AG08395 (cell line): Measurements from ENCODE around the gene THOC1.

Experiments used
- DNase-seq: peaks from one replicate; pipeline ENCODE4 v3.0.0; 2012; ENCODE audit warnings: mixed read lengths, low spot score

THOC1 gene

DNA sequence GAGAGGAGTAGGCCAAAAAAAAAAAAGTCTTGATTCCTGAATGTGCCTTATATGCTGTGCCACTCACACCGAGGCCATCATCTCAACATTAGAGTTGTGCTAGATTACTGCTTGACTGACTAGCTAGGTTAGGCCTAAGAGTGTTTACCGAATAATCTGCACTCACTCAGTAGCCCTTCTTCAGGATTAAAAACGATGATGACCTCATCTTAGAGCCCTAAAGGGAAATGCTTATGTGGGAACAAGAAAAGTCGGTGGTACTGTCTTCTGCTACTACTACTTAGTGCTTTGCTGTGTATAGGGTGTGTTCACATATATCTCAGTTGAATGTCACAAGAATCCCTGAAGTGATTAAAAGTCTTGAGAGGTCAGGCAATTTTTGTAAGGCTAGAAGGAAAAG is 54.3 kb downstream of the THOC1 start:
- no peak for DNase-seq

DNA sequence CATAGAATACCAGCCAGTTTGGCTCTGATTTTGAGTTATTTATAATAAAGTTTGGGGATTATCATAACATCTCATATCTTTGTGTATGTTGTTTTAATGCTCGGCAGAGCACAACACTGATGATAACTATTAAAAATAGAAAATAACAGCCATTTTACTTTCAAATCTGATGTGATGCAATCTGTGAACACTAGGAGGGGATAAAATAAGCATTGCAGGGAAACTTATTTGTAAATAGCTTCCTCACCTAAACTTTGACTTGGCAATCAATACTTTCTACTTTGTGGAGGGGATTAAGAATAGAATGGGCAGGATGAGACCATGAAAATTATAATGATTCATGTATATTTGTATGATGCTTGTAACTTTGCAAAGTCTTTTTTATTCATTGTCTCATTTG is 55.1 kb downstream of the THOC1 start:
- no peak for DNase-seq

- no peak for DNase-seq
Observed at GRCh38 chr18:211582-211981, 56.3 kb downstream of the THOC1 start.

GRCh38 chr18:210733-211132 is 57.1 kb downstream of the THOC1 start:
- DNase-seq, result no peak

DNA sequence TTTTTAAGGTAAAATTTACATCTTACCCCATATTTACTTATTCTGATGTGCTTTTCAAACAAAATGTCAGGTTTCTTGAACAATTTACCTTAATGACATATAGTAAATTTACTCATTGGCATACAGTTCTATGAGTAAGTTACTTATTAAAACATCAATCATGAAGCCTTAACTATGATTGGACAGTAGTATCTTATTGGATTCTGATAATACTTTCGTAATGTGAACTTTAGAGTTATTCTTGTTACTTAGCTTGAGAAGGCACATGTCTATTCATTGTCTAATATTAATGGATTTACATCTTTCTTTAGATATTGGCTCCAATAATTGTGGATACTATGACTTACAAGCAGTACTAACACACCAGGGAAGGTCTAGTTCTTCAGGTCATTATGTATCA is 57.8 kb downstream of the THOC1 start:
- DNase-seq, result no peak

DNA sequence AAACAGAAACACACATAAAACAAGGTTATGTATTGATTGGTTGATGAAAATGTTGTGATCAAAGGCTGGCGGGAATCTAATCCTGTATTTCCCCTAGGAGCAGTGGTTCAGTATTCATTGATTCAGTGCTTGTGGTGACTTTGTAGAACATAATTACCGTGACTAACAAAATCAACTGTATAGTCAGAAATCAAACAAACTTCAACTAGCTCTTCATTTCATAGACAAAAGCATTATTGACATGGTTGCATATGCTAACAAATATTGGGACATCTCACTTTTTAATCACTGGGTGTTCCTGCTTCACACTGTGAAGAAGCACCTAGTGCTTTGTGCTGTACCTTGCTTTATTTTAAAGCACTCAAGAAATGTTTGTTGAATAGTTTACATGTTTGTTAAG is 68.1 kb downstream of the THOC1 start:
- no peak for DNase-seq

GRCh38 chr18:199214-199613 is 68.6 kb downstream of the THOC1 start:
- DNase-seq, result no peak

DNA sequence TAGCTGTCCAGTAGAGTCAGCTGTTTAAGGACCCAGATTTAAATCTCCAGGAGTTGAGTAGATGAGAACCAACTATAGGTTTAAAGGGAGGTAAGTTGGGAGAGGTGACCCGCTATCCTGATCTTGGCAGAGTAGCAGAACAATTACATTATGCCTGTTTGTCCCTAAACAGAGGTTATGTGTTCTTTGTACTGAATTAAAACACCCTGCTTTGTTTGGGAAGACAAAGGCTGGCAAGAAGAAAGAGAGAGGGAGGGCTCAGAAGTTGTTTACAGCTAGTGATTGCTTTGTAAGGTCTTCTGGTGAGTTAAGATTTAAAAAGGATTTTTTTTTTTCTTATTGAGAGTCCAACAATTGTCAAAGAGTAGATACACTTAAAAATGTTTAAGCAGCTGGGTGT is 72.2 kb downstream of the THOC1 start:
- no peak for DNase-seq

- no peak for DNase-seq
Observed at GRCh38 chr18:192801-193200, 75.0 kb downstream of the THOC1 start.

DNA sequence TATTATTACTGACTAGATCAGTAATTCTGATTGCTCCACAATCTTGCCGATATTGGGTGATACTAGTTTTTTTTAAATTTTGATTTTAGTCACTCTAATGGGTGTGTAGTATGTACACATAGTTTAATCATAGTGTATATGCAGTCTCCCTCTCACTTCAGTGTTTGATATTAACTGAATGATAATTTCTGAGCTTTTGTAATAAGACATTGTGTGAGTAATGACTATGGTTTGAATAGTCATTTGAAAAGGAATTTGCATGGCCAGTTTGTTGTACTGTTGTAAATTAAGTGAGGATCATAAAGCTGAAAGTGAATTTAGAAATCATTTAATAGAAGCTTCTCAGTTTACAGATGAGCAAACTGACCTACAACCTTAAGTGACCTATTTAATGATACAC is 76.1 kb downstream of the THOC1 start:
- no peak for DNase-seq

DNA sequence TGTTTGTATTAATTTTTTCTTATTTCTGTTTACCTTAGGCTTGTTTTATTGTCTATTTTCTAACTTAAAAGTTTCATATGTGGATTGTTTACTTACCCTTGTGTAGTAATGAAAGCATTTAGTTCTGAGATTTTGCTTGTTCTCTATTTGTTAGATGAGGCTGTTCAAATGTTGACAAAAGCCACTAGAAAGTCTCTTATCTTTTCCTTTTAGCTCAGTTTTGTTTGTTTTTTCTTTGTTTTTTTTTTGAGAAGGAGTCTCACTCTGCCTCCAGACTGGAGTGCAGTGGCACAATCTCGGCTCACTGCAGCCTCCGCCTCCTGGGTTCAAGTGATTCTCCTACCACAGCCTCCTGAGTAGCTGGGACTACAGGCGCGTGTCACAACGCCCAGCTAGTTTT is 78.6 kb downstream of the THOC1 start:
- DNase-seq, result no peak

DNA sequence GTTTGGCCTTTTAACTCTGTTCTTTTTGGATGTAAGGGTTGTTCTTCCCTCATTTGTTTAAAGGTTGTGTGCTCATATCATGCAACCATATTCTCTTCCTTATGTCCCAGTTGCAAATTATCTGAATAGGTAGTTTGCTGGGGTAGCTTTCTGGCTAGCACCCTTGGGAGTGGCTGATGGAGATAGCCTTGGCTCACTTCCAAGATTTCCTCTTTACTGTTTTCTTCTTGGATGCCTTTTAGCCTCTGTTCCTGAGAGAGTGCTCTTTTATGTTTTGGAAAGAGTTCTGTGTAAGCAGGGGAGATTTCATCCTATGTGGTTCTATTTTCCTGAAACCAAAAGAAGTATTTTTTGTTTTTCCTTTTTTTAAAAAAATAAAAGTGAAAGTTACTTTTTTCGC is 84.1 kb downstream of the THOC1 start:
- peak; percentile 8 for DNase-seq

GRCh38 chr18:181711-182110 is 86.1 kb downstream of the THOC1 start:
- no peak for DNase-seq

GRCh38 chr18:179499-179898 is 88.3 kb downstream of the THOC1 start:
- no peak for DNase-seq

- no peak for DNase-seq
Observed at GRCh38 chr18:172361-172760, 95.5 kb downstream of the THOC1 start.
